ENCODE results near the gene BORA.
"Not testable (repeated sequence)": the region's sequence is repeated elsewhere in the genome, so short reads cannot be mapped to it uniquely, and the experiment has no call there.

BORA gene

GRCh38 chr13:72774019-72774418, 46.3 kb downstream of the BORA start:
- Histone ChIP-seq H3K4me1 (ENCODE audit: control insufficient read depth, low read depth, low read length) (no peaks in the 10 kb centered on the region), H3K4me2 (ENCODE audit: low read length) (no peak overlapping the region), H3K56ac (ENCODE audit: low read length) (no peak overlapping the region), H3K79me1 (ENCODE audit: low read length) (no peaks in the 10 kb centered on the region), H3K4ac (ENCODE audit: low read depth, low read length) (no peak overlapping the region), H3K27me3 (ENCODE audit: insufficient read depth, low read length, poor library complexity) (no peaks in the 10 kb centered on the region), H2BK120ac (ENCODE audit: low read depth, low read length) (no peak overlapping the region), H3K18ac (ENCODE audit: low read length) (no peak overlapping the region), H4K8ac (ENCODE audit: low read depth, low read length) (no peak overlapping the region), H3K79me2 (ENCODE audit: control insufficient read depth, insufficient read depth, low read length) (peaks cover under 1% of the 10 kb centered on the region), H3K9ac (ENCODE audit: low read length) (no peak overlapping the region), H2BK5ac (ENCODE audit: low read length) (no peak overlapping the region), H3K36me3 (ENCODE audit: control insufficient read depth, insufficient read depth, low read length) (peaks cover 5% of the 10 kb centered on the region), H2BK15ac (replicated peaks; ENCODE audit: low read depth) (no peak overlapping the region), H4K5ac (ENCODE audit: low read length) (no peak overlapping the region), H3K23ac (ENCODE audit: low read length) (no peak overlapping the region), H3K4me3 (ENCODE audit: low read length) (no peak overlapping the region), H2AK5ac (ENCODE audit: low read length) (no peak overlapping the region), H3K27ac (ENCODE audit: low read depth, low read length) (no peak overlapping the region)
- DNase-seq: no peak
- WGBS (ENCODE audit: extremely low coverage, insufficient coverage, low lambda C conversion rate): no CpG with 5 or more reads among the region's 2 CpGs

DNA sequence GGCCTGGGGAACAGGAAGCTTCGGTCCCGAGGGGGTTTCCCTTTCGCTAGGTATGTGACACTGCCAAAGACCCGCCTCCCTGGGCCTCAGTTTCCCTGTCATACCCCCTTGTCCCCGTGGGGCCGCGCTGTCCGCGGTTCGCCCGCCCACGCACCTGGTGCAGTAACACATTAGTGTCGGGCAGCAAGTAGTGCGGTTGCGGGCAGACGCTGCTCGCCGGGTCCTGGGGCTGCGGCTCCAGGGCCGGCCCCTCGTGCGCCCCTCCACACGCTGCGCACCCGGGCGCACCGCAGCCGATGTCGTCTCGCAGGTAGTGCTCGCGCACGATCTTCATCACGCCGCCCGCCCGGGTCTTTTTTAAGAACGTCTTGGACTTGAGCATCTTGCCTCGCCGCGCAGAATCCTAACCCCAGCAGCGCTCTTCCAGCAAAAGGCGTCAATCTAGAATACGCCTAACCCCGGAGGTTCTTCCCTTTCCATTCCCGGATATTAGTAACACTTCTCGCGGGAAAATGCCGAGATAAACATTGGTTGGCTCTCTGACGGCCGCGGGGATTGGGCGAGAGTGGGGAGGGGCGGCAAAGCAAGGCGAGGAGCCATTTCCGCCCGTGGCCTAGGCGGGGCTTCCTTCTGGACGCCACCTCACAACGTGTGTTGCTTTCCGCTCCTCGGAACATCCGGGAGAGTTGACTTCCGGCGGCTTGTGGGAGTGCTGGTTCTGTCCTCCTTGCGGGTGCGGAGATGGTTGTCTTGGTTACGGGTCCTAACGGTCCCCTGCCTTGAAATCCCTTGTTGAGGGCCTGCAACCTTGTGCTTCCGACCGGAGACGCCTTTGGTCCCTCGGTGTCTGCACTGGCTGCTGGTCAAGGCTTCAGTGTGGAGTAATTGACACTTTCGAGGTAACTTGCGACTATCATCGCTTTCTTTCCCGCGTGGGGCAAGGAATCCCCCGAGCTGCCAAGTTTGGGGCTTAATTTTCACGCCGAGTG, 54.0 kb downstream of the BORA start, which contains the start of the genes DIS3 and PIBF1:
TSS of gene DIS3 (minus strand) at position 450 of the 989 bp plus-strand sequence. CDS start at position 382, 68 bp downstream.
TSS of gene PIBF1 (plus strand) at position 683 of the 989 bp plus-strand sequence. CDS start 1,337 bp downstream, outside the sequence.
- Histone ChIP-seq H2BK120ac (ENCODE audit: low read depth, low read length) (no peak within 1 kb of the TSS), H3K27me3 (ENCODE audit: insufficient read depth, low read length, poor library complexity) (no peaks in the 10 kb centered on the region), H3K18ac (ENCODE audit: low read length) (peak within 1 kb of the TSS; percentile 32), H3K56ac (ENCODE audit: low read length) (peak within 1 kb of the TSS; percentile 93), H3K9ac (ENCODE audit: low read length) (peak within 1 kb of the TSS; percentile 84), H3K36me3 (ENCODE audit: control insufficient read depth, insufficient read depth, low read length) (peaks cover 2% of the 10 kb centered on the region), H4K5ac (ENCODE audit: low read length) (no peak within 1 kb of the TSS), H2AK5ac (ENCODE audit: low read length) (no peak within 1 kb of the TSS), H2BK15ac (replicated peaks; ENCODE audit: low read depth) (no peak within 1 kb of the TSS), H3K79me2 (ENCODE audit: control insufficient read depth, insufficient read depth, low read length) (peaks cover 20% of the 10 kb centered on the region), H3K4ac (ENCODE audit: low read depth, low read length) (peak within 1 kb of the TSS; percentile 37), H3K23ac (ENCODE audit: low read length) (no peak within 1 kb of the TSS), H3K27ac (ENCODE audit: low read depth, low read length) (peak within 1 kb of the TSS; percentile 13), H4K8ac (ENCODE audit: low read depth, low read length) (no peak within 1 kb of the TSS), H3K4me1 (ENCODE audit: control insufficient read depth, low read depth, low read length) (no peaks in the 10 kb centered on the region), H2BK5ac (ENCODE audit: low read length) (no peak within 1 kb of the TSS), H3K4me2 (ENCODE audit: low read length) (peak within 1 kb of the TSS; percentile 62), H3K4me3 (ENCODE audit: low read length) (peak within 1 kb of the TSS; percentile 80), H3K79me1 (ENCODE audit: low read length) (peaks cover 2% of the 10 kb centered on the region)
- WGBS (ENCODE audit: extremely low coverage, insufficient coverage, low lambda C conversion rate): no CpG with 5 or more reads among the region's 81 CpGs
- peak; percentile 100 for DNase-seq

GRCh38 chr13:72782717-72783116, 55.0 kb downstream of the BORA start:
- H2AK5ac ChIP-seq (ENCODE audit: low read length): no peak overlapping the region
- H3K79me1 ChIP-seq (ENCODE audit: low read length): peaks cover 4% of the 10 kb centered on the region
- H4K5ac ChIP-seq (ENCODE audit: low read length): no peak overlapping the region
- no peaks in the 10 kb centered on the region for H3K4me1 ChIP-seq (ENCODE audit: control insufficient read depth, low read depth, low read length)
- H4K8ac ChIP-seq (ENCODE audit: low read depth, low read length): no peak overlapping the region
- no peak overlapping the region for H3K18ac ChIP-seq (ENCODE audit: low read length)
- no peak overlapping the region for H3K27ac ChIP-seq (ENCODE audit: low read depth, low read length)
- H2BK5ac ChIP-seq (ENCODE audit: low read length): no peak overlapping the region
- no peaks in the 10 kb centered on the region for H3K27me3 ChIP-seq (ENCODE audit: insufficient read depth, low read length, poor library complexity)
- H3K79me2 ChIP-seq (ENCODE audit: control insufficient read depth, insufficient read depth, low read length): peaks cover 20% of the 10 kb centered on the region
- WGBS (ENCODE audit: extremely low coverage, insufficient coverage, low lambda C conversion rate): no CpG with 5 or more reads among the region's 7 CpGs
- H3K56ac ChIP-seq (ENCODE audit: low read length): peak overlapping the region; percentile 63
- H2BK15ac ChIP-seq (replicated peaks; ENCODE audit: low read depth): no peak overlapping the region
- H3K9ac ChIP-seq (ENCODE audit: low read length): peak overlapping the region; percentile 58
- peak overlapping the region; percentile 13 for H3K4me3 ChIP-seq (ENCODE audit: low read length)
- no peak overlapping the region for H3K4ac ChIP-seq (ENCODE audit: low read depth, low read length)
- H3K4me2 ChIP-seq (ENCODE audit: low read length): peak overlapping the region; percentile 52
- no peak overlapping the region for H3K23ac ChIP-seq (ENCODE audit: low read length)
- peak; percentile 12 for DNase-seq
- no peaks in the 10 kb centered on the region for H3K36me3 ChIP-seq (ENCODE audit: control insufficient read depth, insufficient read depth, low read length)
- H2BK120ac ChIP-seq (ENCODE audit: low read depth, low read length): no peak overlapping the region

GRCh38 chr13:72784679-72785078, 57.0 kb downstream of the BORA start:
- not testable (repeated sequence) for H3K79me1 ChIP-seq (ENCODE audit: low read length); H3K4me2 ChIP-seq (ENCODE audit: low read length); H3K9ac ChIP-seq (ENCODE audit: low read length); DNase-seq; H2BK15ac ChIP-seq (replicated peaks; ENCODE audit: low read depth); H2AK5ac ChIP-seq (ENCODE audit: low read length); H3K4me1 ChIP-seq (ENCODE audit: control insufficient read depth, low read depth, low read length); H4K8ac ChIP-seq (ENCODE audit: low read depth, low read length); H3K18ac ChIP-seq (ENCODE audit: low read length); H2BK120ac ChIP-seq (ENCODE audit: low read depth, low read length); H3K23ac ChIP-seq (ENCODE audit: low read length); H3K27ac ChIP-seq (ENCODE audit: low read depth, low read length); H3K4me3 ChIP-seq (ENCODE audit: low read length); H2BK5ac ChIP-seq (ENCODE audit: low read length); H3K4ac ChIP-seq (ENCODE audit: low read depth, low read length); H3K56ac ChIP-seq (ENCODE audit: low read length); H3K27me3 ChIP-seq (ENCODE audit: insufficient read depth, low read length, poor library complexity); H4K5ac ChIP-seq (ENCODE audit: low read length); H3K36me3 ChIP-seq (ENCODE audit: control insufficient read depth, insufficient read depth, low read length)
- WGBS (ENCODE audit: extremely low coverage, insufficient coverage, low lambda C conversion rate): 100% methylated on average over 1 of the region's 4 CpGs
- peaks cover 15% of the 10 kb centered on the region for H3K79me2 ChIP-seq (ENCODE audit: control insufficient read depth, insufficient read depth, low read length)

DNA sequence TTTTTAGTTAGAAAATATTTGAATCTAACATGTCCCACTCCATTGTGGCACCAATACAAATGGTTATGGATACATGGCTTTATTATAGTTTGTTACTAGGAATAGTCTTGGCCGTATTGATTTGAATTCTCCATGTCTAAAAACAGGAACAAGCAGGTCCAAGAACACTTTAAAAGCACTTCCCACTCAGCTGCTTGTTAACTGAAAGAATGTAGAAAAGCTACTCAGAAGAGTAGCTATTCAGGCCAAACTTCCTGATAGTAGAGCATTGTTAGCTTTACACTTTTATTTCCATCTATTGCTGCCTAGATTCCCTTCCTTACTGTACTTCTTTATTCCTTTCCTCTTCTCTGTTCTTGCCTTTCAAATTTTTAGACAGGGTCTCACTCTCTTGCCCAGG, 61.1 kb downstream of the BORA start:
- Histone ChIP-seq H2AK5ac (ENCODE audit: low read length) (no peak overlapping the region), H3K27ac (ENCODE audit: low read depth, low read length) (no peak overlapping the region), H3K27me3 (ENCODE audit: insufficient read depth, low read length, poor library complexity) (no peaks in the 10 kb centered on the region), H3K23ac (ENCODE audit: low read length) (no peak overlapping the region), H2BK15ac (replicated peaks; ENCODE audit: low read depth) (no peak overlapping the region), H3K4ac (ENCODE audit: low read depth, low read length) (no peak overlapping the region), H3K56ac (ENCODE audit: low read length) (no peak overlapping the region), H3K4me2 (ENCODE audit: low read length) (no peak overlapping the region), H4K8ac (ENCODE audit: low read depth, low read length) (no peak overlapping the region), H3K18ac (ENCODE audit: low read length) (no peak overlapping the region), H3K79me1 (ENCODE audit: low read length) (peaks cover 4% of the 10 kb centered on the region), H3K4me1 (ENCODE audit: control insufficient read depth, low read depth, low read length) (no peaks in the 10 kb centered on the region), H3K4me3 (ENCODE audit: low read length) (no peak overlapping the region), H4K5ac (ENCODE audit: low read length) (no peak overlapping the region), H2BK5ac (ENCODE audit: low read length) (no peak overlapping the region), H3K9ac (ENCODE audit: low read length) (no peak overlapping the region), H3K36me3 (ENCODE audit: control insufficient read depth, insufficient read depth, low read length) (no peaks in the 10 kb centered on the region), H3K79me2 (ENCODE audit: control insufficient read depth, insufficient read depth, low read length) (no peaks in the 10 kb centered on the region), H2BK120ac (ENCODE audit: low read depth, low read length) (no peak overlapping the region)
- no CpG with 5 or more reads among the region's 1 CpG for WGBS (ENCODE audit: extremely low coverage, insufficient coverage, low lambda C conversion rate)
- no peak for DNase-seq
